IMR-90 (cell line): ENCODE measurements around the gene SPATA31C1. TPM values are rescaled to one million over a fixed set of nuclear protein-coding genes. Genes with fewer than 3 reads are reported as not detected.

Experiments
- ATAC-seq: fragments of 200-7000 bp; cut with Tn5 transposase; 2 replicates; pipeline ENCODE4 v1.9.1; 2020; ENCODE audit warnings: low read depth, mild to moderate bottlenecking, moderate library complexity
- BruUV-seq: library from RNA; stranded (reverse); fragments of 400-500 nt; replicated peaks from 2 replicates; lab custom pipeline; 2021; lab: Mats Ljungman, UMichigan
- CTCF ChIA-PET: fragments of 300-600 bp; formaldehyde crosslinking; extraction: SDS; loops from one replicate; lab custom pipeline; 2021; ENCODE audit warnings: antibody characterized with exemption; lab: Yijun Ruan, JAX
- POLR2A ChIA-PET: fragments of 300-600 bp; sonication (Branson Sonifier 250); formaldehyde crosslinking; loops from one replicate; lab custom pipeline; 2022; ENCODE audit warnings: antibody characterized with exemption; ENCODE audit not compliant: unreplicated experiment; lab: Charles Lee
- DNase-seq: peaks from one replicate; pipeline ENCODE4 v3.0.0; 2013
- H2AFZ ChIP-seq: replicated peaks from 2 replicates; pipeline ENCODE3; 2013; ENCODE audit warnings: low read length, mild to moderate bottlenecking; ENCODE audit not compliant: poor library complexity
- H2AK5ac ChIP-seq: 2 replicates; pipeline ENCODE4 v1.6.1; 2013; ENCODE audit warnings: low read depth, low read length, inconsistent platforms
- H2AK9ac ChIP-seq: replicated peaks from 2 replicates; pipeline ENCODE3; 2013; ENCODE audit warnings: mild to moderate bottlenecking, low read depth, low read length, moderate library complexity; ENCODE audit not compliant: poor library complexity
- H2BK120ac ChIP-seq: 2 replicates; pipeline ENCODE4 v1.6.1; 2013; ENCODE audit warnings: low read depth, low read length, inconsistent platforms
- H2BK15ac ChIP-seq: 3 replicates; pipeline ENCODE4 v1.6.1; 2013; ENCODE audit warnings: low read depth, low read length, inconsistent platforms
- H2BK20ac ChIP-seq: 2 replicates; pipeline ENCODE4 v1.6.1; 2013; ENCODE audit warnings: low read depth, mild to moderate bottlenecking, inconsistent platforms, low read length, moderate library complexity
- H2BK5ac ChIP-seq: 2 replicates; pipeline ENCODE4 v1.6.1; 2013; ENCODE audit warnings: mild to moderate bottlenecking, low read depth, low read length, inconsistent platforms; ENCODE audit not compliant: poor library complexity, severe bottlenecking
- H3K14ac ChIP-seq: replicated peaks from 2 replicates; pipeline ENCODE4 v1.6.1; 2013; ENCODE audit warnings: low read depth, low read length, inconsistent platforms
- H3K18ac ChIP-seq: 2 replicates; pipeline ENCODE4 v1.6.1; 2013; ENCODE audit warnings: low read depth, low read length, control low read depth
- H3K23ac ChIP-seq: 2 replicates; pipeline ENCODE4 v1.6.1; 2013; ENCODE audit warnings: low read depth, low read length, inconsistent platforms
- H3K27ac ChIP-seq: 2 replicates; pipeline ENCODE4 v1.5.1; 2013; ENCODE audit warnings: mild to moderate bottlenecking, control low read depth, low read length; ENCODE audit not compliant: insufficient read depth
- H3K27me3 ChIP-seq: 2 replicates; pipeline ENCODE4 v1.6.1; 2013; ENCODE audit warnings: low read length; ENCODE audit not compliant: control insufficient read depth, insufficient read depth
- H3K36me3 ChIP-seq: 2 replicates; pipeline ENCODE4 v1.6.1; 2013; ENCODE audit warnings: low read length, mixed read lengths; ENCODE audit not compliant: control insufficient read depth, insufficient read depth
- H3K4ac ChIP-seq: 2 replicates; pipeline ENCODE4 v1.6.1; 2013; ENCODE audit warnings: low read depth, low read length, inconsistent platforms
- H3K4me1 ChIP-seq: 2 replicates; pipeline ENCODE4 v1.6.1; 2013; ENCODE audit warnings: low read length, mixed read lengths; ENCODE audit not compliant: control insufficient read depth, insufficient read depth
- H3K4me2 ChIP-seq: 2 replicates; pipeline ENCODE4 v1.6.1; 2013; ENCODE audit warnings: low read depth, mild to moderate bottlenecking, control low read depth, low read length, moderate library complexity
- H3K4me3 ChIP-seq: 2 replicates; pipeline ENCODE4 v1.5.1; 2013; ENCODE audit warnings: low read depth, mild to moderate bottlenecking, control low read depth, low read length, moderate library complexity; ENCODE audit not compliant: insufficient read depth
- H3K56ac ChIP-seq: 2 replicates; pipeline ENCODE4 v1.6.1; 2013; ENCODE audit warnings: low read length, inconsistent platforms; ENCODE audit not compliant: insufficient read depth; ENCODE audit errors: extremely low read depth
- H3K79me1 ChIP-seq, 2 experiments: 2 replicates each; pipeline ENCODE4 v1.6.1; 2013; ENCODE audit warnings: low read length in 2 of 2, inconsistent platforms in 1 of 2, low read depth in 1 of 2
- H3K9ac ChIP-seq: 2 replicates; pipeline ENCODE4 v1.6.1; 2013; ENCODE audit warnings: low read depth, low read length, control low read depth
- H3K9me1 ChIP-seq: 2 replicates; pipeline ENCODE4 v1.6.1; 2013; ENCODE audit warnings: low read length, inconsistent platforms; ENCODE audit not compliant: insufficient read depth
- H3K9me3 ChIP-seq: 2 replicates; pipeline ENCODE4 v1.6.1; 2013; ENCODE audit warnings: low read length; ENCODE audit not compliant: control insufficient read depth, insufficient read depth
- H4K20me1 ChIP-seq: 2 replicates; pipeline ENCODE4 v1.6.1; 2013; ENCODE audit warnings: low read length, inconsistent platforms; ENCODE audit not compliant: insufficient read depth
- H4K5ac ChIP-seq: 2 replicates; pipeline ENCODE4 v1.6.1; 2013; ENCODE audit warnings: mild to moderate bottlenecking, low read depth, low read length, control low read depth
- H4K8ac ChIP-seq, 2 experiments: 2 replicates each; pipeline ENCODE4 v1.6.1; 2013; ENCODE audit warnings: low read depth in 2 of 2, low read length in 2 of 2, control low read depth in 1 of 2, inconsistent platforms in 1 of 2
- H4K91ac ChIP-seq: 2 replicates; pipeline ENCODE4 v1.6.1; 2013; ENCODE audit warnings: low read depth, low read length, inconsistent platforms; ENCODE audit not compliant: insufficient read depth
- BHLHE40 ChIP-seq: fragments of 150-350 bp; IDR thresholded peaks from 2 replicates; pipeline ENCODE4 v1.6.1; 2016; ENCODE audit warnings: mild to moderate bottlenecking, low read depth, low read length
- CEBPB ChIP-seq: IDR thresholded peaks from 2 replicates; pipeline ENCODE4 v1.6.1; 2012; ENCODE audit warnings: low read depth, low read length, improper control_type of control experiment
- MAFK ChIP-seq: IDR thresholded peaks from 2 replicates; pipeline ENCODE4 v1.6.1; 2012; ENCODE audit warnings: low read depth, low read length, improper control_type of control experiment
- MAZ ChIP-seq: IDR thresholded peaks from 2 replicates; pipeline ENCODE4 v1.6.1; 2012; ENCODE audit warnings: low read depth, mild to moderate bottlenecking, low read length, improper control_type of control experiment, moderate library complexity, borderline replicate concordance
- MXI1 ChIP-seq: IDR thresholded peaks from 2 replicates; pipeline ENCODE4 v1.6.1; 2012; ENCODE audit warnings: low read depth, mild to moderate bottlenecking, low read length, moderate library complexity, borderline replicate concordance
- POLR2A ChIP-seq: IDR thresholded peaks from 2 replicates; pipeline ENCODE4 v1.6.1; 2012; ENCODE audit warnings: mild to moderate bottlenecking, low read depth, low read length
- RCOR1 ChIP-seq: IDR thresholded peaks from 2 replicates; pipeline ENCODE4 v1.6.1; 2012; ENCODE audit warnings: mild to moderate bottlenecking, low read length, improper control_type of control experiment; ENCODE audit not compliant: insufficient replicate concordance
- RFX5 ChIP-seq: IDR thresholded peaks from 2 replicates; pipeline ENCODE4 v1.8.0; 2012; ENCODE audit warnings: low read depth, mild to moderate bottlenecking, low read length, moderate library complexity
- WGBS, 2 experiments: methylation state at CpG; one replicate each; pipeline versions ENCODE4 v1.1.5 to v1.1.7; 2013; ENCODE audit warnings: missing lambda C conversion rate in 2 of 2; ENCODE audit not compliant: insufficient read length in 1 of 2; ENCODE audit errors: extremely low coverage in 2 of 2; 5-methylcytosine and 5-hydroxymethylcytosine counted together
- dilution Hi-C: fragments of 300-500 bp; cut with HindIII; formaldehyde crosslinking; loops from one replicate; pipeline ENCODE4 v1.14.3; 2018; ENCODE audit warnings: low sequenced_read_pairs; ENCODE audit not compliant: unreplicated experiment
- in situ Hi-C: fragments of 300-500 bp; cut with MboI; formaldehyde crosslinking; loops from 3 replicates; pipeline ENCODE4 v1.14.3; 2019; ENCODE audit warnings: low sequenced_read_pairs, inconsistent platforms, mixed read lengths
- intact Hi-C: fragments of 100-400 bp; cut with micrococcal nuclease; formaldehyde crosslinking; loops from 2 replicates; pipeline ENCODE4 v1.10.0; 2022
- polyA plus RNA-seq, 3 experiments: library from polyadenylated mRNA; depleted of rRNA; stranded (reverse); fragments of >200 nt; gene quantifications; 2 replicates each; pipeline ENCODE4 v1.2.3, GENCODE V29; 2012; ENCODE audit warnings: low replicate concordance in 1 of 3
- total RNA-seq: library from RNA; depleted of rRNA; stranded (reverse); fragments of >200 nt; gene quantifications from 2 replicates; pipeline ENCODE4 v1.2.3, GENCODE V29; 2012

SPATA31C1 gene
- total and polyA plus RNA-seq, 2 of the 4 experiments (the other 2 are of a cell fraction) = not detected

GRCh38 chr9:87950296-87950695 lies 32.5 kb downstream of the SPATA31C1 start:
- ATAC-seq (no peak), DNase-seq (no peak)
- Histone ChIP-seq H4K20me1 (no peaks in the 10 kb centered on the region), H3K9me3 (peaks cover 2% of the 10 kb centered on the region; the same call in 1 of the 2 replicates), H3K4ac (no peak overlapping the region), H2BK15ac (no peak overlapping the region), H3K27me3 (peaks cover 7% of the 10 kb centered on the region), H3K56ac (no peak overlapping the region), H2BK20ac (no peak overlapping the region), H3K9ac (no peak overlapping the region), H3K23ac (no peak overlapping the region), H3K27ac (no peak overlapping the region), H2AFZ (no peak overlapping the region), H3K14ac (no peak overlapping the region), H2AK9ac (no peak overlapping the region), H3K4me3 (no peak overlapping the region), H3K36me3 (no peaks in the 10 kb centered on the region), H3K79me1 (no peaks in the 10 kb centered on the region), H4K5ac (no peak overlapping the region), H3K4me2 (no peak overlapping the region), H2AK5ac (no peak overlapping the region), H4K8ac (no peak overlapping the region), H4K91ac (no peak overlapping the region), H2BK120ac (no peak overlapping the region), H3K9me1 (no peaks in the 10 kb centered on the region), H3K4me1 (no peaks in the 10 kb centered on the region), H2BK5ac (no peak overlapping the region), H3K18ac (no peak overlapping the region)
- no TSS peak for BruUV-seq
- POLR2A ChIA-PET = no interaction called here
- TF ChIP-seq MAFK (no peak), MAZ (no peak), POLR2A (no peak), CEBPB (no peak), RFX5 (no peak), MXI1 (no peak), RCOR1 (no peak), BHLHE40 (no peak)
- CTCF ChIA-PET = no interaction called here
- no CpG with 5 or more reads among the region's 1 CpG for WGBS, 2 experiments
- in situ Hi-C loops (loop anchor here (25.0 kb wide), 1 partner anchor 1062 kb away; no protein-coding TSS in a partner anchor), intact Hi-C loops (loop anchor here (1.0 to 5.0 kb wide), 3 partner anchors 91 to 627 kb away; no protein-coding TSS in a partner anchor), dilution Hi-C loops (no loop called here)
